Endothelial cell of umbilical vein (primary cell): ENCODE measurements around the gene TNRC6B. TPM values are rescaled to one million over a fixed set of nuclear protein-coding genes. Genes with fewer than 3 reads are reported as not detected.

Source experiments
- BruUV-seq: library from RNA; stranded (reverse); fragments of 400-500 nt; replicated peaks from 2 replicates; lab custom pipeline; 2021; lab: Mats Ljungman, UMichigan
- CTCF ChIA-PET: fragments of 300-600, 350-600 bp; sonication (Branson Sonifier 250); formaldehyde crosslinking; loops from one replicate; lab custom pipeline; 2021; ENCODE audit warnings: antibody characterized with exemption, inconsistent platforms; lab: Charles Lee
- POLR2A ChIA-PET: fragments of 300-600, 350-600 bp; sonication (Branson Sonifier 250); formaldehyde crosslinking; loops from one replicate; lab custom pipeline; 2021; ENCODE audit warnings: antibody characterized with exemption, inconsistent platforms; lab: Charles Lee
- DNase-seq: peaks from one replicate; pipeline ENCODE4 v3.0.0-alpha.2; 2011; ENCODE audit warnings: low read depth, low spot score
- FAIRE-seq: peaks from 2 replicates; lab custom pipeline; 2011; peaks lifted over from hg19 to GRCh38; lab: Jason Lieb, UNC
- H2AFZ ChIP-seq: 2 replicates; pipeline ENCODE4 v1.6.0; 2012; ENCODE audit warnings: low read depth, low read length, control low read depth, inconsistent platforms
- H3K27ac ChIP-seq: 2 replicates; pipeline ENCODE4 v1.5.1; 2011; ENCODE audit warnings: low read depth, mild to moderate bottlenecking, control low read depth, low read length, moderate library complexity; ENCODE audit not compliant: insufficient read depth
- H3K27me3 ChIP-seq, 2 experiments: 2 replicates each; pipeline versions ENCODE4 v1.6.0 to v1.6.1; 2011; ENCODE audit warnings: low read length in 2 of 2, mixed read lengths in 1 of 2; ENCODE audit not compliant: control insufficient read depth in 2 of 2, insufficient read depth in 2 of 2
- H3K36me3 ChIP-seq, 2 experiments: 2 replicates in 1 of 2; 3 replicates in 1 of 2; pipeline ENCODE4 v1.5.1; 2011; ENCODE audit warnings: low read length in 2 of 2, mild to moderate bottlenecking in 1 of 2, moderate library complexity in 1 of 2; ENCODE audit not compliant: control insufficient read depth in 2 of 2, insufficient read depth in 2 of 2; ENCODE audit errors: extremely low read depth in 1 of 2
- H3K4me1 ChIP-seq: 3 replicates; pipeline ENCODE4 v1.5.1; 2011; ENCODE audit warnings: mild to moderate bottlenecking, low read length; ENCODE audit not compliant: control insufficient read depth, insufficient read depth; ENCODE audit errors: extremely low read depth
- H3K4me2 ChIP-seq: 2 replicates; pipeline ENCODE4 v1.6.1; 2011; ENCODE audit warnings: low read length, control low read depth, mixed read lengths; ENCODE audit not compliant: insufficient read depth
- H3K4me3 ChIP-seq, 3 experiments: fragments of 200-600 bp in 1 of 3; sonication (generic), shearing (Covaris generic) in 1 of 3; replicated peaks in 1 of 3; 2 replicates each; pipeline ENCODE4 v1.5.1; 2011 to 2016; ENCODE audit warnings: control low read depth in 3 of 3, low read length in 3 of 3, mild to moderate bottlenecking in 2 of 3, inconsistent platforms in 1 of 3, low read depth in 1 of 3, moderate library complexity in 1 of 3; ENCODE audit not compliant: insufficient read depth in 1 of 3
- H3K79me2 ChIP-seq: 2 replicates; pipeline ENCODE4 v1.6.0; 2012; ENCODE audit warnings: low read length, inconsistent platforms; ENCODE audit not compliant: control insufficient read depth, insufficient read depth
- H3K9ac ChIP-seq: replicated peaks from 2 replicates; pipeline ENCODE3; 2011; ENCODE audit warnings: low read length, control low read depth; ENCODE audit not compliant: insufficient read depth; ENCODE audit errors: extremely low read depth
- H3K9me1 ChIP-seq: replicated peaks from 3 replicates; pipeline ENCODE4 v1.6.0; 2011; ENCODE audit warnings: mild to moderate bottlenecking, low read length; ENCODE audit not compliant: control insufficient read depth, insufficient read depth; ENCODE audit errors: extremely low read depth
- H3K9me3 ChIP-seq: replicated peaks from 2 replicates; pipeline ENCODE4 v1.5.1; 2012; ENCODE audit warnings: low read length, inconsistent platforms; ENCODE audit not compliant: control insufficient read depth, insufficient read depth
- H4K20me1 ChIP-seq: replicated peaks from 2 replicates; pipeline ENCODE3; 2011; ENCODE audit warnings: mild to moderate bottlenecking, low read length; ENCODE audit not compliant: control insufficient read depth, insufficient read depth; ENCODE audit errors: extremely low read depth
- EZH2 ChIP-seq: IDR thresholded peaks from 2 replicates; pipeline ENCODE4 v1.6.1; 2012; ENCODE audit warnings: borderline replicate concordance, low read depth, mild to moderate bottlenecking, moderate library complexity, low read length, inconsistent platforms; ENCODE audit not compliant: severe bottlenecking
- FOS ChIP-seq: IDR thresholded peaks from 2 replicates; pipeline ENCODE4 v1.6.1; 2011; ENCODE audit warnings: mild to moderate bottlenecking, low read length, moderate library complexity, borderline replicate concordance; ENCODE audit not compliant: insufficient read depth
- GATA2 ChIP-seq: IDR thresholded peaks from 2 replicates; pipeline ENCODE4 v1.7.0; 2011; ENCODE audit warnings: low read depth, mild to moderate bottlenecking, moderate library complexity, mixed read lengths, low read length; ENCODE audit not compliant: insufficient read length, insufficient read depth
- JUN ChIP-seq: IDR thresholded peaks from 2 replicates; pipeline ENCODE4 v1.6.1; 2011; ENCODE audit warnings: borderline replicate concordance, low read depth; ENCODE audit not compliant: insufficient read length, insufficient read depth
- MYC ChIP-seq: IDR thresholded peaks from one replicate; pipeline ENCODE4 v1.6.1; 2011; ENCODE audit warnings: mild to moderate bottlenecking, low read depth, low read length
- POLR2A ChIP-seq: IDR thresholded peaks from 2 replicates; pipeline ENCODE4 v1.6.1; 2012; ENCODE audit warnings: low read depth, mild to moderate bottlenecking, control low read depth, low read length
- POLR2AphosphoS5 ChIP-seq: IDR thresholded peaks from 2 replicates; pipeline ENCODE4 v1.6.1; 2012; ENCODE audit warnings: low read depth, mild to moderate bottlenecking, control low read depth, low read length, moderate library complexity; ENCODE audit not compliant: insufficient read depth
- dilution Hi-C: fragments of 300-500 bp; cut with MboI; formaldehyde crosslinking; loops from one replicate; pipeline ENCODE4 v1.15.0; 2019; ENCODE audit warnings: low sequenced_read_pairs; ENCODE audit not compliant: extremely low pct_ligation_motif_present
- intact Hi-C: fragments of 100-400 bp; cut with micrococcal nuclease; formaldehyde crosslinking; loops from one replicate; pipeline ENCODE4 v1.10.0; 2022
- polyA plus RNA-seq, 4 experiments: library from polyadenylated mRNA; depleted of rRNA in 3 of 4; stranded (reverse) in 3 of 4; unstranded in 1 of 4; fragments of >200 nt; gene quantifications; 2 replicates each; pipeline versions ENCODE4 v1.2.1 to v1.2.3, GENCODE V29; 2011 to 2012; ENCODE audit warnings: missing spikeins in 1 of 4
- total RNA-seq: library from RNA; stranded (reverse); gene quantifications from 2 replicates; pipeline ENCODE4 v1.2.3, GENCODE V29; 2021
- TF ChIP-seq, protein P1 (sequence below): IDR thresholded peaks from 2 replicates; pipeline ENCODE4 v1.6.1; 2011; ENCODE audit not compliant: insufficient read depth, insufficient read length
- TF ChIP-seq, protein P2 (sequence below), 2 donors: IDR thresholded peaks; 1 replicate in 1 of 2; 2 replicates in 1 of 2; pipeline ENCODE4 v1.5.1; 2011; ENCODE audit warnings: low read length in 2 of 2, mild to moderate bottlenecking in 2 of 2, moderate library complexity in 2 of 2, control low read depth in 1 of 2, inconsistent platforms in 1 of 2, low read depth in 1 of 2; ENCODE audit not compliant: insufficient read depth in 1 of 2; ENCODE audit errors: extremely low read depth in 1 of 2

Gene TNRC6B
- total and polyA plus RNA-seq, 2 donors (not counting 3 experiments of a cell fraction or from before 2014, with no cell fraction given): 10.6 to 37.2 TPM

DNA sequence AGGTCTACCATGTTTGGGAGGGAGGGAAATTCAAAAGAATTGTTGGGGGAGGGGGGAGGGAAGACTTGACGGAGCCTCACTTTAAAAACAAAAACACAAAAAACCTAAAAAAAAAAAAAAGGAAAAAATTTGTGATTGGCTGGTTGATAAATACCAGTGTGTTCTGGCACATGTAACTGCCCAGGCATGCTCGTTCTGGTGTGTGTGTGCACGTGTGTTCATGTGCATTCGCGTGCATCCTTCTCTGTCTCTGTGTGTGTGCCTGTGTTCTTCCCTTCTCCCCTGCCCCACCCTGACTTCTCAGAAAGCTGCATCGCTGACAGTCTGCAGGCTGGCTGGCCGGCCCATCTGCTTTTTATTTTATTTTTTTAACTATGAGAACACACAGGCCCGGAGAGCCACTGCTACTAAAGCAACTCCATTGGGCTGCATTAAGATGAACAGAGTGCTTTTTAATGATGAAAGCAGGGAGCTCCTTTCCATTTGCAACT is 146.0 kb downstream of the TNRC6B start:
- no peak for TF ChIP-seq POLR2AphosphoS5
- no peak for TF ChIP-seq POLR2A
- TF ChIP-seq, protein P1, sequence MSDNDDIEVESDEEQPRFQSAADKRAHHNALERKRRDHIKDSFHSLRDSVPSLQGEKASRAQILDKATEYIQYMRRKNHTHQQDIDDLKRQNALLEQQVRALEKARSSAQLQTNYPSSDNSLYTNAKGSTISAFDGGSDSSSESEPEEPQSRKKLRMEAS: no peak
- TF ChIP-seq MYC: no peak
- TF ChIP-seq JUN: no peak
- TF ChIP-seq, protein P2, sequence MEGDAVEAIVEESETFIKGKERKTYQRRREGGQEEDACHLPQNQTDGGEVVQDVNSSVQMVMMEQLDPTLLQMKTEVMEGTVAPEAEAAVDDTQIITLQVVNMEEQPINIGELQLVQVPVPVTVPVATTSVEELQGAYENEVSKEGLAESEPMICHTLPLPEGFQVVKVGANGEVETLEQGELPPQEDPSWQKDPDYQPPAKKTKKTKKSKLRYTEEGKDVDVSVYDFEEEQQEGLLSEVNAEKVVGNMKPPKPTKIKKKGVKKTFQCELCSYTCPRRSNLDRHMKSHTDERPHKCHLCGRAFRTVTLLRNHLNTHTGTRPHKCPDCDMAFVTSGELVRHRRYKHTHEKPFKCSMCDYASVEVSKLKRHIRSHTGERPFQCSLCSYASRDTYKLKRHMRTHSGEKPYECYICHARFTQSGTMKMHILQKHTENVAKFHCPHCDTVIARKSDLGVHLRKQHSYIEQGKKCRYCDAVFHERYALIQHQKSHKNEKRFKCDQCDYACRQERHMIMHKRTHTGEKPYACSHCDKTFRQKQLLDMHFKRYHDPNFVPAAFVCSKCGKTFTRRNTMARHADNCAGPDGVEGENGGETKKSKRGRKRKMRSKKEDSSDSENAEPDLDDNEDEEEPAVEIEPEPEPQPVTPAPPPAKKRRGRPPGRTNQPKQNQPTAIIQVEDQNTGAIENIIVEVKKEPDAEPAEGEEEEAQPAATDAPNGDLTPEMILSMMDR (IDR thresholded peaks at IDR 0.05; ENCODE audit: extremely low read depth in 1 of 2, insufficient read depth in 1 of 2, low read depth in 1 of 2, low read length in 2 of 2): no peak
- TF ChIP-seq FOS: no peak
- TF ChIP-seq EZH2: no peak
- no peak for TF ChIP-seq GATA2
- Histone ChIP-seq H3K4me2 (no peak overlapping the region), H2AFZ (no peak overlapping the region), H3K27ac (no peak overlapping the region), H3K36me3 (peaks cover 13 to 15% of the 10 kb centered on the region in 2 experiments), H3K9me1 (no peaks in the 10 kb centered on the region), H4K20me1 (no peaks in the 10 kb centered on the region), H3K9ac (no peak overlapping the region), H3K9me3 (no peaks in the 10 kb centered on the region), H3K79me2 (no peaks in the 10 kb centered on the region), H3K4me3 (no peak overlapping the region), H3K27me3 (no peaks in the 10 kb centered on the region), H3K4me1 (peaks cover 19% of the 10 kb centered on the region)
- CTCF ChIA-PET: interaction anchor here (0.7 kb wide), 1 partner anchor 195 kb away, joined by 3 read pairs; no protein-coding TSS in a partner anchor
- intact Hi-C loops: no loop called here
- DNase-seq: no peak
- dilution Hi-C loops: no loop called here
- BruUV-seq: no TSS peak
- FAIRE-seq: no peak
- POLR2A ChIA-PET: no interaction called here
